K562 (cell line): Measurements from ENCODE around the gene PRAMEF12. TPM values are rescaled to one million over a fixed set of nuclear protein-coding genes. Genes with fewer than 3 reads are reported as not detected.

ENCODE experiments used
- ATAC-seq: fragments of 200-7000 bp; cut with Tn5 transposase; 3 replicates; pipeline ENCODE4 v1.9.1; 2020; ENCODE audit warnings: moderate library complexity
- BruUV-seq: library from RNA; stranded (reverse); fragments of 400-500 nt; replicated peaks from 2 replicates; lab custom pipeline; 2021; lab: Mats Ljungman, UMichigan
- CTCF ChIA-PET: fragments of 300-600 bp; formaldehyde crosslinking; extraction: SDS; loops from one replicate; lab custom pipeline; 2021; ENCODE audit warnings: low intra/inter-chr PET ratio; lab: Yijun Ruan, JAX
- POLR2A ChIA-PET: fragments of 300-600, 350-650 bp; sonication (Branson Sonifier 250); formaldehyde crosslinking; extraction: SDS; loops from one replicate; lab custom pipeline; 2021; ENCODE audit warnings: antibody characterized with exemption, inconsistent platforms; lab: Yijun Ruan, JAX
- DNase-seq, 4 experiments: peaks; one replicate each; pipeline versions ENCODE4 v3.0.0 to v3.0.0-alpha.2; 2011 to 2018; ENCODE audit warnings: low spot score in 3 of 4, mixed read lengths in 3 of 4; ENCODE audit errors: extremely low read depth in 1 of 4
- FAIRE-seq: peaks from 2 replicates; lab custom pipeline; 2011; peaks lifted over from hg19 to GRCh38; lab: Jason Lieb, UNC
- H2AFZ ChIP-seq: 2 replicates; pipeline ENCODE4 v1.6.0; 2011; ENCODE audit warnings: low read depth, low read length, control low read depth, inconsistent platforms
- H3K27ac ChIP-seq: fragments of 200-600 bp; 3 replicates; pipeline ENCODE4 v1.8.0; 2011; ENCODE audit warnings: low read depth, mild to moderate bottlenecking, control low read depth, inconsistent platforms, low read length, moderate library complexity, mixed read lengths; ENCODE audit errors: extremely low read depth
- H3K27me3 ChIP-seq, 2 experiments: fragments of 300-600 bp in 1 of 2; 2 replicates in 1 of 2; 3 replicates in 1 of 2; pipeline versions ENCODE4 v1.6.0 to v1.8.0; 2011; ENCODE audit warnings: inconsistent platforms in 2 of 2, low read length in 2 of 2, mild to moderate bottlenecking in 1 of 2, mixed read lengths in 1 of 2, moderate library complexity in 1 of 2; ENCODE audit not compliant: control insufficient read depth in 2 of 2, insufficient read depth in 2 of 2
- H3K36me3 ChIP-seq: fragments of 300-600 bp; 3 replicates; pipeline ENCODE4 v1.8.0; 2011; ENCODE audit warnings: mild to moderate bottlenecking, low read length, inconsistent platforms; ENCODE audit not compliant: control insufficient read depth, insufficient read depth
- H3K4me1 ChIP-seq, 2 experiments: fragments of 200-600 bp in 1 of 2; replicated peaks in 1 of 2; 2 replicates in 1 of 2; 3 replicates in 1 of 2; pipeline versions ENCODE4 v1.5.1 to v1.8.0; 2011; ENCODE audit warnings: inconsistent platforms in 2 of 2, low read length in 2 of 2, mild to moderate bottlenecking in 1 of 2, mixed read lengths in 1 of 2, moderate library complexity in 1 of 2; ENCODE audit not compliant: control insufficient read depth in 2 of 2, insufficient read depth in 2 of 2
- H3K4me2 ChIP-seq: 2 replicates; pipeline ENCODE4 v1.6.1; 2011; ENCODE audit warnings: low read length, control low read depth, inconsistent platforms, mixed read lengths; ENCODE audit not compliant: insufficient read depth
- H3K4me3 ChIP-seq: fragments of 200-600 bp; sonication (generic), shearing (Covaris generic); 2 replicates; pipeline ENCODE4 v1.5.1; 2016; ENCODE audit warnings: control low read depth, inconsistent platforms
- H3K79me2 ChIP-seq: fragments of 200-600 bp; 3 replicates; pipeline ENCODE4 v1.8.0; 2011; ENCODE audit warnings: low read length, inconsistent platforms; ENCODE audit not compliant: control insufficient read depth, insufficient read depth
- H3K9ac ChIP-seq, 2 experiments: 2 replicates each; pipeline versions ENCODE4 v1.6.0 to v1.6.1; 2011; ENCODE audit warnings: low read depth in 2 of 2, low read length in 2 of 2, control low read depth in 1 of 2, inconsistent platforms in 1 of 2, mild to moderate bottlenecking in 1 of 2, mixed read lengths in 1 of 2; ENCODE audit not compliant: insufficient read depth in 1 of 2
- H3K9me1 ChIP-seq: one replicate; pipeline ENCODE4 v1.6.0; 2011; ENCODE audit warnings: inconsistent platforms, mild to moderate bottlenecking, low read length, moderate library complexity; ENCODE audit not compliant: control insufficient read depth, insufficient read depth
- H3K9me3 ChIP-seq: replicated peaks from 2 replicates; pipeline ENCODE4 v1.5.1; 2011; ENCODE audit warnings: low read depth, low read length, inconsistent platforms; ENCODE audit not compliant: control insufficient read depth, insufficient read depth
- H4K20me1 ChIP-seq: replicated peaks from 2 replicates; pipeline ENCODE4 v1.6.1; 2011; ENCODE audit warnings: low read length, inconsistent platforms, mixed read lengths; ENCODE audit not compliant: control insufficient read depth, insufficient read depth
- DMBX1 ChIP-seq: fragments of 250-450 bp; sonication (Bioruptor Pico); IDR thresholded peaks from 2 replicates; pipeline ENCODE4 v1.8.0; 2022; ENCODE audit warnings: inconsistent platforms, mild to moderate bottlenecking, moderate library complexity, borderline replicate concordance
- FOXJ2 ChIP-seq: fragments of 200-800 bp; sonication (Bioruptor generic); IDR thresholded peaks from 2 replicates; pipeline ENCODE4 v1.6.1; 2016; ENCODE audit warnings: missing genetic modification characterization, missing compliant biosample characterization
- IFI16 ChIP-seq: fragments of 250-450 bp; sonication (Bioruptor Pico); IDR thresholded peaks from 2 replicates; pipeline ENCODE4 v2.1.2; 2022; ENCODE audit warnings: mild to moderate bottlenecking, inconsistent platforms
- MCM2 ChIP-seq: fragments of 450-650 bp; IDR thresholded peaks from 2 replicates; pipeline ENCODE4 v1.6.1; 2017; ENCODE audit warnings: low read depth, mild to moderate bottlenecking
- NCOA4 ChIP-seq: fragments of 450-650 bp; IDR thresholded peaks from 2 replicates; pipeline ENCODE4 v1.6.1; 2018; ENCODE audit warnings: mild to moderate bottlenecking; ENCODE audit not compliant: partially characterized antibody
- RAD21 ChIP-seq, 2 experiments: fragments of 250-450 bp in 1 of 2; fragments of 450-650 bp in 1 of 2; sonication (Bioruptor Pico) in 1 of 2; formaldehyde crosslinking in 1 of 2; IDR thresholded peaks in 1 of 2; conservative IDR thresholded peaks in 1 of 2; 2 replicates each; pipeline versions ENCODE4 v1.4.0 to v1.8.0; 2020 to 2022; ENCODE audit warnings: mild to moderate bottlenecking in 2 of 2, moderate library complexity in 1 of 2
- ZNF778 ChIP-seq: fragments of 450-650 bp; formaldehyde crosslinking; IDR thresholded peaks from 2 replicates; pipeline ENCODE4 v1.4.0; 2020; ENCODE audit warnings: mild to moderate bottlenecking, moderate library complexity
- WGBS: fragments of 100-300 bp; shearing (Covaris generic); methylation state at CpG from one replicate; pipeline ENCODE4 v1.1.6; 2016; ENCODE audit warnings: low coverage, mixed read lengths; ENCODE audit not compliant: insufficient coverage; ENCODE audit errors: missing lambda C conversion rate; 5-methylcytosine and 5-hydroxymethylcytosine counted together
- in situ Hi-C: fragments of 300-500 bp; cut with MboI; formaldehyde crosslinking; loops from 4 replicates; pipeline ENCODE4 v1.15.0; 2018; ENCODE audit warnings: inconsistent platforms, mixed read lengths
- intact Hi-C: fragments of 100-400 bp; cut with micrococcal nuclease; formaldehyde crosslinking; loops from 2 replicates; pipeline ENCODE4 v1.14.2; 2022
- polyA plus RNA-seq, 8 experiments: library from polyadenylated mRNA; depleted of rRNA in 4 of 8; stranded (reverse) in 5 of 8; unstranded in 3 of 8; fragments of >200 nt; fragmentation: Nextera tagmentation in 2 of 8; fragmentation: Illumina TruSeq in 1 of 8; extraction: Ambion mirVana in 2 of 8; extraction: Trizol in 1 of 8; gene quantifications; 2 replicates each; pipeline versions ENCODE4 v1.2.1 to v1.2.3, GENCODE V29; 2011 to 2014; ENCODE audit warnings: inconsistent platforms in 1 of 8, missing spikeins in 1 of 8
- total RNA-seq, 7 experiments: library from RNA; depleted of rRNA in 6 of 7; stranded (reverse); fragments of >200 nt in 6 of 7; fragmentation: Illumina TruSeq in 2 of 7; extraction: Trizol in 2 of 7; gene quantifications; 2 replicates each; pipeline versions ENCODE4 v1.2.1 to v1.2.3, GENCODE V29; 2011 to 2021; ENCODE audit warnings: low replicate concordance in 1 of 7
- TF ChIP-seq, protein P1 (sequence below): sonication (generic); formaldehyde crosslinking; IDR thresholded peaks from 2 replicates; pipeline ENCODE4 v1.9.0; 2022; ENCODE audit warnings: mild to moderate bottlenecking, missing genetic modification reagents

PRAMEF12 gene
- total and polyA plus RNA-seq, 9 of the 15 experiments (the other 6 are each of a cell fraction or from before 2014, with no cell fraction given), result not detected

DNA sequence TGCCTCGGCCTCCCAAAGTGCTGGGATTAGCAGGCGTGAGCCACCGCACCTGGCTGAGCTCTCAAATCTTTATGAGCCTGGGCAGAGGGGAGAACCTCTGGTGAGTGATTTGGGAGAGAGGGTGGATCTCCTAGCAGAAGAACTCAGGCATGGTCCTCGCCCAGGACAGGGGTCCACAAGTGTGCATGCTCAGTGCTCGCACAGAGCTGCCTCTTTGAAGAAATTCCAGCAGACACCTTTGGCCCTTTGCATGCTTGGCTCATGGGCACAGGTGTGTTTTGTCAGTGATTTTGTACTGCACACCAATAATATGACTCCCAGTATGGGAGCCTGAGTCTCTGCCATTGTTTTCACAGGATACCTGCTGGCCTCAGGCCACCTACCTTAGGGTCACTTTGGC, 11.8 kb upstream of the PRAMEF12 start:
- no peak overlapping the region for H2AFZ ChIP-seq
- H3K4me3 ChIP-seq, result no peak overlapping the region
- H3K9me3 ChIP-seq, result no peaks in the 10 kb centered on the region
- no peak for ATAC-seq
- no peaks in the 10 kb centered on the region for H3K36me3 ChIP-seq
- no peaks in the 10 kb centered on the region for H3K9me1 ChIP-seq
- BruUV-seq, result no TSS peak
- peaks cover 9 to 47% of the 10 kb centered on the region in 2 experiments; a peak in 3 of 5 replicates for H3K27me3 ChIP-seq
- H3K27ac ChIP-seq, result no peak overlapping the region
- no peak for TF ChIP-seq NCOA4
- no peak for TF ChIP-seq RAD21 (CRISPR knock-in tag; conservative IDR thresholded peaks at IDR 0.05 in 1 of 2, IDR thresholded peaks at IDR 0.05 in 1 of 2)
- TF ChIP-seq, protein P1, sequence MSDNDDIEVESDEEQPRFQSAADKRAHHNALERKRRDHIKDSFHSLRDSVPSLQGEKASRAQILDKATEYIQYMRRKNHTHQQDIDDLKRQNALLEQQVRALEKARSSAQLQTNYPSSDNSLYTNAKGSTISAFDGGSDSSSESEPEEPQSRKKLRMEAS (CRISPR knock-in tag), result no peak
- no peak for TF ChIP-seq ZNF778 (CRISPR knock-in tag)
- TF ChIP-seq MCM2, result no peak
- TF ChIP-seq DMBX1, result no peak
- TF ChIP-seq IFI16 (CRISPR knock-in tag), result no peak
- no peak for TF ChIP-seq FOXJ2
- DNase-seq, result no peak
- ChIA-PET CTCF (no interaction called here), POLR2A (no interaction called here)
- WGBS, result 3% methylated on average over 5 of the region's 5 CpGs
- H3K4me1 ChIP-seq, result no peaks in the 10 kb centered on the region; a peak in 1 of 5 replicates
- no peak overlapping the region for H3K4me2 ChIP-seq
- in situ Hi-C loops (no loop called here), intact Hi-C loops (no loop called here)
- FAIRE-seq, result no peak
- H4K20me1 ChIP-seq, result no peaks in the 10 kb centered on the region
- H3K79me2 ChIP-seq, result no peaks in the 10 kb centered on the region
- H3K9ac ChIP-seq, result no peak overlapping the region
